UCSD-AML1 (cell line): Measurements from ENCODE around the gene CARS1.
"Not testable (repeated sequence)": the region's sequence is repeated elsewhere in the genome, so short reads cannot be mapped to it uniquely, and the experiment has no call there.

Experiments
- DNase-seq: peaks from one replicate; lab custom pipeline; 2025; ENCODE audit not compliant: unreplicated experiment; lab: John Stamatoyannopoulos, UW

CARS1 gene

GRCh38 chr11:3063876-3064275, 6.7 kb upstream of the CARS1 start:
- not testable (repeated sequence) for DNase-seq

- DNase-seq: not testable (repeated sequence)
Observed at GRCh38 chr11:3063432-3063831, 6.2 kb upstream of the CARS1 start.

- no peak for DNase-seq
Observed at GRCh38 chr11:3060436-3061025, 3.3 kb upstream of the CARS1 start.

- no peak for DNase-seq
Observed at GRCh38 chr11:3058753-3059664, 1.8 kb upstream of the CARS1 start.

GRCh38 chr11:3056296-3057068, 741 bp downstream of the CARS1 start:
- DNase-seq: no peak

- no peak for DNase-seq
Observed at GRCh38 chr11:3055891-3056290, 1.3 kb downstream of the CARS1 start.

- no peak for DNase-seq
Observed at GRCh38 chr11:3052567-3052966, 4.7 kb downstream of the CARS1 start.

- no peak for DNase-seq
Observed at GRCh38 chr11:3052109-3052479, 5.1 kb downstream of the CARS1 start.

- no peak for DNase-seq
Observed at GRCh38 chr11:3051196-3052108, 5.8 kb downstream of the CARS1 start.

GRCh38 chr11:3050386-3051195, 6.6 kb downstream of the CARS1 start:
- no peak for DNase-seq

GRCh38 chr11:3049430-3050243, 7.6 kb downstream of the CARS1 start:
- no peak for DNase-seq

GRCh38 chr11:3047637-3048036, 9.6 kb downstream of the CARS1 start:
- no peak for DNase-seq

GRCh38 chr11:3046641-3047040, 10.6 kb downstream of the CARS1 start:
- no peak for DNase-seq

GRCh38 chr11:3046190-3046589, 11.0 kb downstream of the CARS1 start:
- DNase-seq: no peak

GRCh38 chr11:3044915-3045314, 12.3 kb downstream of the CARS1 start:
- no peak for DNase-seq

GRCh38 chr11:3044004-3044403, 13.2 kb downstream of the CARS1 start:
- no peak for DNase-seq

GRCh38 chr11:3043315-3043871, 13.8 kb downstream of the CARS1 start:
- DNase-seq: no peak

- no peak for DNase-seq
Observed at GRCh38 chr11:3042496-3043314, 14.5 kb downstream of the CARS1 start.
